GM13977 (cell line): ENCODE data around the gene SYTL3.
"Not testable (repeated sequence)": the region's sequence is repeated elsewhere in the genome, so short reads cannot be mapped to it uniquely, and the experiment has no call there.

ENCODE experiments used
- DNase-seq: peaks from one replicate; pipeline ENCODE4 v3.0.0; 2012; ENCODE audit warnings: low spot score
- in situ Hi-C: fragments of 300-500 bp; cut with MboI; formaldehyde crosslinking; loops from one replicate; pipeline ENCODE4 v1.12.0; 2022; ENCODE audit warnings: low sequenced_read_pairs, low pct_unique_long_range_greater_than_20kb, mixed read lengths, inconsistent platforms; ENCODE audit not compliant: unreplicated experiment
- TF ChIP-seq, protein P1 (sequence below): IDR thresholded peaks from 2 replicates; pipeline ENCODE4 v1.5.1; 2012; ENCODE audit warnings: mild to moderate bottlenecking, control low read depth; ENCODE audit not compliant: insufficient read depth; ENCODE audit errors: extremely low read depth, missing control alignments

Gene SYTL3

DNA sequence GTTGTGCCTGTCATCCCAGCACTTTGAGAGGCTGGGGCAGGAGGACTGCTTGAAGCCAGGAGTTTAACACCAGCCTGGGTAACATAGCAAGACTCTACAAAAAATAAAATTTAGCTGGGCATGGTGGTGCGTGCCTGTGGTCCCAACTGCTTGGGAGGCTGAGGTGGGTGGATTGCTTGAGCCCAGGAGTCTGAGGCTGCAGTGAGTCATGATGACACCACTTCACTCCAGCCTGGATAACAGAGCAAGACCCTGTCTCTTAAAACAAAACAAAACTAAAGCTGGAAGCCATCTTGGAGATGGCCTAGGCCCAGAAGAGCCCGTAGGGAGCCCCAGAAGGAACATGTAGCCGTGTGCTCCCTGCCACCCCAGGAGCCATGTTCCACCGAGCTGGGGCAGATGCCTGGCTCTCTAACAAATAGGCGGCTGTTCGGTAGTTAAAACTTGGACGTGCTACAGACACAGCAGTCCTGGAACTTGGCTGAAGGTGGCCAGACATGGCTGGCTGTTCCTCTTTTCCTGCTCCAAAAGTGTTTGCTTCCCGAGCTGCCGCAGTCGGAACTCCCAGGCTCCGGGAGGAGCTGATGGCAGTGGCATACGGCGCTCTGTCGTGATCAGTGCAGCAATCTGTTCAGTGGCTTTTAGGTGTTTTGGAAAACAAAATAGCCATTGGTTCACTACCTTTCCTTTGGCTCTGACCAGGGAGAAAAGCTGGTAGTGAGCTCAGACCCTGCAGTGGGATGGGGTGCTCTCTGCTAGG is 42.3 kb upstream of the SYTL3 start:
- TF ChIP-seq, protein P1, sequence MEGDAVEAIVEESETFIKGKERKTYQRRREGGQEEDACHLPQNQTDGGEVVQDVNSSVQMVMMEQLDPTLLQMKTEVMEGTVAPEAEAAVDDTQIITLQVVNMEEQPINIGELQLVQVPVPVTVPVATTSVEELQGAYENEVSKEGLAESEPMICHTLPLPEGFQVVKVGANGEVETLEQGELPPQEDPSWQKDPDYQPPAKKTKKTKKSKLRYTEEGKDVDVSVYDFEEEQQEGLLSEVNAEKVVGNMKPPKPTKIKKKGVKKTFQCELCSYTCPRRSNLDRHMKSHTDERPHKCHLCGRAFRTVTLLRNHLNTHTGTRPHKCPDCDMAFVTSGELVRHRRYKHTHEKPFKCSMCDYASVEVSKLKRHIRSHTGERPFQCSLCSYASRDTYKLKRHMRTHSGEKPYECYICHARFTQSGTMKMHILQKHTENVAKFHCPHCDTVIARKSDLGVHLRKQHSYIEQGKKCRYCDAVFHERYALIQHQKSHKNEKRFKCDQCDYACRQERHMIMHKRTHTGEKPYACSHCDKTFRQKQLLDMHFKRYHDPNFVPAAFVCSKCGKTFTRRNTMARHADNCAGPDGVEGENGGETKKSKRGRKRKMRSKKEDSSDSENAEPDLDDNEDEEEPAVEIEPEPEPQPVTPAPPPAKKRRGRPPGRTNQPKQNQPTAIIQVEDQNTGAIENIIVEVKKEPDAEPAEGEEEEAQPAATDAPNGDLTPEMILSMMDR: no peak
- no peak for DNase-seq
- in situ Hi-C loops: loop anchor here (10.0 kb wide), 1 partner anchor 393 kb away; no protein-coding TSS in a partner anchor

DNA sequence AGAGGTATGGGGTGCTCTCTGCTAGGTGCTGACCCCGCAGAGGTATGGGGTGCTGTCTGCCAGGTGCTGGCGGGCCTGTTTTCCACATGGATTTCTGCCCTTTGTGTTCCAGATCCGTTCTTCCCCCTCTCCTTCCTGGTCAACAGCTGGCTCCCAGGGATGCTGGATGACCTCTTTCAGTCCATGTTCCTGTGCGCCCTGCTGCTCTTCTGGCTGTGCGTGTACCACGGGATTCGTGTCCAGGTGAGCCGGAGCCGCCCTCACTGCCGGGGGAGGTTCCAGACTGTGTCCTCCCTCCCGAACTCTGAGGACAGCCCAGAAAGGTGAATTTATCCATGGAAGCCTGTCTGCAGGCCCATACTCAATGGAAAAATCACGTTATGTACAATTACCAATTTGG is 41.6 kb upstream of the SYTL3 start:
- TF ChIP-seq, protein P1: no peak
- DNase-seq: no peak
- in situ Hi-C loops: loop anchor here (10.0 kb wide), 1 partner anchor 393 kb away; no protein-coding TSS in a partner anchor

DNA sequence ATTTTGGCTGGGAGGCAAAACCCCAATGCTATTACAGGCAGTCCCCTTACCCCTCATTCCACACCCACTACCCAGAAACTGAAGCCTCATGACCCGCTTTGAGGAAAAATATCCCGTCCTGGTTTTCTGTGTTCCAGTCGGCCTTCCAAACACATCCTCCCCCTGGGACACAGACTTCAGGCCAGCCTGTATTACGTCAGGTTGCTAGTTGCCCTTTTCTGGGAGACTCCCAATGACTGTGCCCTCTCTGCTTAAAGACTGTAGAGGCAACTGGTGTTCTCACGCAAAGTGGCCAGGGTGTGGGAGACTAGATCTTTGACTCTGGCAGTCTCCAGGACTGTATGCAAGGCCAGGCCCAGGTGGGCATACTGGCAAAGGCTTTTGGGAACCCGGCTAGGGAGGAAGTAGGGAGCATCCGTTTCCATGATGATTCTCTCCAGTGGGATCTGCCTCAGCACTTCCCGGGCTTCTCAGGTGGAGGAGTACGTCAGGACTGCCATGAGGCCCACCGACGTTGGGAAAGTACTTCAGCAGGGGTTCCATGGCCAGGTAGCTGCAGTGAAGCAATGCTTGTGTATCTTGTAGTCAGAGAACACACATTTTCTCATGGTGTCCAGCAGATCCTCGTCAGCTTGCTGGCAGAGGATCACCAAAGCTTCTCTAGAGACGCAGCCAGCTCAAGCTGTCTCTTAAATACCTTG is 40.2 kb upstream of the SYTL3 start:
- in situ Hi-C loops: loop anchor here (10.0 kb wide), 1 partner anchor 395 kb away; no protein-coding TSS in a partner anchor
- TF ChIP-seq, protein P1: no peak
- DNase-seq: no peak

DNA sequence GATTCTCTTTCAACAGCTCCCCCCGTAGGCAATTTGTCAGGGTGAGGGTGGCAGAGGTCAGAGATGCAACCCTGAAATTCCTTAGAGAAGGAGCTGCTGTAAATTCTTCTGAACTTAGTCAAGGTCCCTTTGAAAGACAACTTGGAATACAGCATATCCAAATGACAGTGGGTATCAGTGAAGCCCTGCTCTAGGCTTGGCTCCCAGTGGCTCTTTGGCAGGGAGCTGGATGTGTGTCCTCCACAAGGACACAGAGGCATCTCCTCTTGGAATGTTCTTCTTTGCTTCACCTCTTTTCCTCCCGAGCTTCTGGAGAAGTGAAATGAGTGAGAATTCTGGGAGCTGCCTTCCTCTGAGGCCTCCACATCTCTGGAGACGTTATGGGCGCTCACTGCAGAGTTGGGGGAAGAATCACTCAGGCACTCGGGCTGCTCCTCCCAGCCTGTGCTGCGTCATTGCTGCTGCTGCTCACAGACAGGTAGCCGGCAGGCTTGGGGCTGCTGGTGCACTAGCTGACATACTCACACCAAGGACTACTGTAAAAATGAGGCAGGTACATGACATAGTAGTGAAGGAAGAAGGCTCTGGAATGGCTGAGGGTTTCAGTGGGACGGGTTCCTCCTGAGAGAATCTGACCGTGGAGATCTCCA is 39.4 kb upstream of the SYTL3 start:
- no peak for DNase-seq
- in situ Hi-C loops: no loop called here
- TF ChIP-seq, protein P1: no peak

DNA sequence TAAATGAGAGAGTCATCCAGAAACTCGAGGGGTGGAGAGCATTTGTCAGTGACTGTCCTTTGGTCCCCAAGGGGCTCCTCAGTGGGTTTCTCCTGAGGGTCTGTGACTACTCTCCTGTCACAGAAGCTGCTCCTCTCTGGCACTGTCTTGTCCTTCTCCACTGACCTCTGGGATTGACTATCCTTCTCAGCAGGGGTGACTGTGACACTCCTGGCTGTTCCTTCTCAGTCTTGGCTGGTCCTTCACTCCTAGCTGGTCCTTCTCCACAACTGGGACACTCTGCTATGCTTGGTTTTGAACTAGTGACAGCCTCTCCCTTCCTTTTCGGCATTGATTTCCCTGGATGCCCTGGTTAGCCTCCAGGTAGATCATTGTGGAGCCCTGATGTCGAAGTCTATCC is 38.8 kb upstream of the SYTL3 start:
- in situ Hi-C loops: no loop called here
- no peak for DNase-seq
- TF ChIP-seq, protein P1: no peak

DNA sequence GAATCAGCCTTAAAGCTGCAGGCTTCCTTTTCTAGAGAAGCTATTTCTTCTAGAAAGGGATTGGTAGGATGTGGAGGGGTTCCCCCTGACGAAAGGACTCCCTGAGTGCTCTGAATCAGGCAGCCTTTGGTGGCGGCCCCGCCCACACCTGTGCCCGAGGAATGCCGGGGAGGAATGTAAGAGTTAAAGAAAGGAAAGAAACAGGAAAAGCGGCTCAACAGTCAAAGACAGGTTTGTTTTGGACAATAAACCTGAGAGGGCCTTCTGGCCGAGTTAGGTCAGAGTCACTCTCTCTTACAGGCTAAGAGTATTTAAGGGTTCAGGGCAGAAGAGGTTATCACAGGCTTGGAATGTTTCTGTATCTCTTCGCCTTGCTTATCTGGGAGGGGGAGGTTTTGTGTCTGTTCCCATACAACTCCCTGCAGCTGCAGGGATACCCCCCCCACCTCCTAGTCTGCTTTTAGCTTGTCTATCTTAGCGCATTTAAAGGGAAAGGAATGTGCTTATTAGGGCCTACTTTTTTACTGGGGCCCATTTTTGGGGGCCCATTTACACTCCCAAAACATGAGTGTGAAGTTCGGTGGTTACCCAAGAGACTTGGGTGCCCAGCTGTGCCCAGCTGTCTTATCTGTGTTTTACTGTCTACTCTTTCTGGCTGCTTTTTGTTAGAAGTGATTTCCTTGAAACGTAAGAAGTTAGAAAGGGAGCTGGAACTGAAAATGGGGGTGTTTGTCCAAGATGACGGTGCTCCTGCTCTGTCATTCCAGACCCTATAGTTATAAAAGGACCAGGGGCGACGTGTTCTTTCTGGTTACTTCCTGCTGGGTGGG is 38.1 kb upstream of the SYTL3 start:
- in situ Hi-C loops: no loop called here
- DNase-seq: no peak
- TF ChIP-seq, protein P1: no peak

DNA sequence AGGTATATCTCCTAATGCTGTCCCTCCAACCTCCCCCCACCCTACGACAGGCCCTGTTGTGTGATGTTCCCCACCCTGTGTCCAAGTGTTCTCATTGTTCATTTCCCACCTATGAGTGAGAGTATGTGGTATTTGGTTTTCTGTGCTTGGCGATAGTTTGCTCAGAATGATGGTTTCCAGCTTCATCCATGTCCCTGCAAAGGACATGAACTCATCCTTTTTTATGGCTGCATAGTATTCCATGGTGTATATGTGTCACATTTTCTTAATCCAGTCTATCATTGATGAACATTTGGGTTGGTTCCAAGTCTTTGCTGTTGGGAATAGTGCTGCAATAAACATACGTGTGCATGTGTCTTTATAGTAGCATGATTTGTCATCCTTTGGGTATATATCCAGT is 35.2 kb upstream of the SYTL3 start:
- in situ Hi-C loops, DNase-seq: not testable (repeated sequence)

DNA sequence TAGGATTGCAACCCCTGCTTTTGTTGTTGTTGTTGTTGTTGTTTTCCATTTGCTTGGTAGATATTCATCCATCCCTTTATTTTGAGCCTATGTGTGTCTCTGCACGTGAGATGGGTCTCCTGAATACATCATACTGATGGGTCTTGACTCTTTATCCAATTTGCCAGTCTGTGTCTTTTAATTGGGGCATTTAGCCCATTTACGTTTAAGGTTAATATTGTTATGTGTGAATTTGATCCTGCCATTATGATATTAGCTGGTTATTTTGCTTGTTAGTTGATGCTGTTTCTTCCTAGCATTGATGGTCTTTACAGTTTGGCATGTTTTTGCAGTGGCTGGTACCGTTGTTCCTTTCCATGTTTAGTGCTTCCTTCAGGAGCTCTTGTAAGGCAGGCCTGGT is 31.6 kb upstream of the SYTL3 start:
- in situ Hi-C loops, DNase-seq: not testable (repeated sequence)
